Keratinocyte (primary cell): ENCODE results near the gene SUSD5. TPM values are rescaled to one million over a fixed set of nuclear protein-coding genes. Genes with fewer than 3 reads are reported as not detected.
A peak's percentile ranks its signal among the peaks of the same experiment; 100 is the strongest.

ENCODE experiments used
- DNase-seq: peaks from one replicate; pipeline ENCODE4 v3.0.0-alpha.2; 2011; ENCODE audit warnings: low read depth, missing footprints, low spot score
- FAIRE-seq: peaks from 2 replicates; lab custom pipeline; 2011; peaks lifted over from hg19 to GRCh38; lab: Jason Lieb, UNC
- H2AFZ ChIP-seq: 2 replicates; pipeline ENCODE4 v1.6.0; 2012; ENCODE audit warnings: low read length, control low read depth, inconsistent platforms; ENCODE audit not compliant: control insufficient read depth
- H3K27ac ChIP-seq: 2 replicates; pipeline ENCODE4 v1.5.1; 2011; ENCODE audit warnings: low read length; ENCODE audit not compliant: control insufficient read depth, insufficient read depth
- H3K27me3 ChIP-seq: 3 replicates; pipeline ENCODE4 v1.6.0; 2011; ENCODE audit warnings: low read length; ENCODE audit not compliant: control insufficient read depth, insufficient read depth; ENCODE audit errors: extremely low read depth
- H3K36me3 ChIP-seq, 2 experiments: 2 replicates in 1 of 2; 3 replicates in 1 of 2; pipeline ENCODE4 v1.5.1; 2011; ENCODE audit warnings: low read length in 2 of 2, mild to moderate bottlenecking in 1 of 2; ENCODE audit not compliant: control insufficient read depth in 2 of 2, insufficient read depth in 2 of 2; ENCODE audit errors: extremely low read depth in 1 of 2
- H3K4me1 ChIP-seq: 3 replicates; pipeline ENCODE4 v1.5.1; 2011; ENCODE audit warnings: low read length; ENCODE audit not compliant: control insufficient read depth, insufficient read depth; ENCODE audit errors: extremely low read depth
- H3K4me2 ChIP-seq: 3 replicates; pipeline ENCODE4 v1.6.0; 2011; ENCODE audit warnings: low read depth, low read length; ENCODE audit not compliant: control insufficient read depth, insufficient read depth; ENCODE audit errors: extremely low read depth
- H3K4me3 ChIP-seq, 3 experiments: fragments of 200-600 bp in 1 of 3; sonication (generic) in 1 of 3; 2 replicates in 2 of 3; 3 replicates in 1 of 3; pipeline ENCODE4 v1.5.1; 2011 to 2016; ENCODE audit warnings: low read length in 3 of 3, mild to moderate bottlenecking in 3 of 3, control low read depth in 2 of 3, inconsistent platforms in 1 of 3, low read depth in 1 of 3, mixed read lengths in 1 of 3, mixed run types in 1 of 3, moderate library complexity in 1 of 3; ENCODE audit not compliant: control insufficient read depth in 2 of 3, insufficient read depth in 2 of 3; ENCODE audit errors: extremely low read depth in 1 of 3
- H3K79me2 ChIP-seq: 2 replicates; pipeline ENCODE4 v1.6.0; 2012; ENCODE audit warnings: low read length; ENCODE audit not compliant: control insufficient read depth, insufficient read depth
- H3K9ac ChIP-seq: 3 replicates; pipeline ENCODE4 v1.6.0; 2011; ENCODE audit warnings: low read length; ENCODE audit not compliant: control insufficient read depth, insufficient read depth; ENCODE audit errors: extremely low read depth
- H3K9me1 ChIP-seq: 3 replicates; pipeline ENCODE4 v1.6.0; 2011; ENCODE audit warnings: low read length; ENCODE audit not compliant: control insufficient read depth, insufficient read depth; ENCODE audit errors: extremely low read depth
- H3K9me3 ChIP-seq: 2 replicates; pipeline ENCODE4 v1.5.1; 2012; ENCODE audit warnings: low read depth, low read length; ENCODE audit not compliant: control insufficient read depth
- H4K20me1 ChIP-seq: 3 replicates; pipeline ENCODE4 v1.6.0; 2011; ENCODE audit warnings: low read length; ENCODE audit not compliant: control insufficient read depth, insufficient read depth; ENCODE audit errors: extremely low read depth
- CTCF ChIP-seq, 3 experiments: IDR thresholded peaks in 1 of 3; conservative IDR thresholded peaks in 1 of 3; optimal IDR thresholded peaks in 1 of 3; 2 replicates in 2 of 3; 3 replicates in 1 of 3; pipeline versions ENCODE3 to v1.5.1; 2011; ENCODE audit warnings: low read length in 3 of 3, mild to moderate bottlenecking in 3 of 3, moderate library complexity in 2 of 3, control low read depth in 1 of 3, inconsistent platforms in 1 of 3; ENCODE audit not compliant: insufficient read depth in 2 of 3; ENCODE audit errors: extremely low read depth in 1 of 3
- EZH2 ChIP-seq: IDR thresholded peaks from one replicate; pipeline ENCODE4 v1.6.1; 2012; ENCODE audit warnings: inconsistent platforms, mild to moderate bottlenecking, low read length, moderate library complexity
- dilution Hi-C: fragments of 300-500 bp; cut with MboI; formaldehyde crosslinking; loops from one replicate; pipeline ENCODE4 v1.7.0; 2020; ENCODE audit warnings: low sequenced_read_pairs; ENCODE audit not compliant: extremely low pct_ligation_motif_present
- polyA plus RNA-seq, 5 experiments: library from polyadenylated mRNA; depleted of rRNA in 3 of 5; stranded (reverse) in 3 of 5; stranded (forward) in 1 of 5; unstranded in 1 of 5; fragments of >200 nt; gene quantifications; 1 replicate in 1 of 5; 2 replicates in 3 of 5; 3 replicates in 1 of 5; pipeline versions ENCODE4 v1.2.1 to v1.2.3, GENCODE V29; 2011 to 2012; ENCODE audit warnings: missing spikeins in 2 of 5, low read depth in 1 of 5, low replicate concordance in 1 of 5

The SUSD5 gene
- polyA plus RNA-seq, 1 donor (not counting 4 experiments of a cell fraction or from before 2014, with no cell fraction given), result 0.05 TPM

GRCh38 chr3:33117461-33117860 is 101.1 kb downstream of the SUSD5 start:
- H3K9me1 ChIP-seq, result no peaks in the 10 kb centered on the region
- H2AFZ ChIP-seq, result no peak overlapping the region
- no peaks in the 10 kb centered on the region for H4K20me1 ChIP-seq
- H3K27ac ChIP-seq, result no peak overlapping the region
- H3K4me1 ChIP-seq, result peaks cover 18% of the 10 kb centered on the region
- H3K9ac ChIP-seq, result no peak overlapping the region
- peaks cover 9 to 16% of the 10 kb centered on the region in 2 experiments for H3K36me3 ChIP-seq
- no peak for TF ChIP-seq CTCF (optimal IDR thresholded peaks at IDR 0.05 in 1 of 3, IDR thresholded peaks at IDR 0.05 in 1 of 3, conservative IDR thresholded peaks at IDR 0.05 in 1 of 3; ENCODE audit: extremely low read depth in 1 of 3, insufficient read depth in 2 of 3, low read length in 3 of 3)
- TF ChIP-seq EZH2, result no peak
- H3K9me3 ChIP-seq, result no peaks in the 10 kb centered on the region
- no peaks in the 10 kb centered on the region for H3K27me3 ChIP-seq
- no peak overlapping the region for H3K4me2 ChIP-seq
- H3K4me3 ChIP-seq, result no peak overlapping the region
- H3K79me2 ChIP-seq, result peaks cover 35% of the 10 kb centered on the region
- dilution Hi-C loops, result no loop called here
- DNase-seq (no peak), FAIRE-seq (no peak)

DNA sequence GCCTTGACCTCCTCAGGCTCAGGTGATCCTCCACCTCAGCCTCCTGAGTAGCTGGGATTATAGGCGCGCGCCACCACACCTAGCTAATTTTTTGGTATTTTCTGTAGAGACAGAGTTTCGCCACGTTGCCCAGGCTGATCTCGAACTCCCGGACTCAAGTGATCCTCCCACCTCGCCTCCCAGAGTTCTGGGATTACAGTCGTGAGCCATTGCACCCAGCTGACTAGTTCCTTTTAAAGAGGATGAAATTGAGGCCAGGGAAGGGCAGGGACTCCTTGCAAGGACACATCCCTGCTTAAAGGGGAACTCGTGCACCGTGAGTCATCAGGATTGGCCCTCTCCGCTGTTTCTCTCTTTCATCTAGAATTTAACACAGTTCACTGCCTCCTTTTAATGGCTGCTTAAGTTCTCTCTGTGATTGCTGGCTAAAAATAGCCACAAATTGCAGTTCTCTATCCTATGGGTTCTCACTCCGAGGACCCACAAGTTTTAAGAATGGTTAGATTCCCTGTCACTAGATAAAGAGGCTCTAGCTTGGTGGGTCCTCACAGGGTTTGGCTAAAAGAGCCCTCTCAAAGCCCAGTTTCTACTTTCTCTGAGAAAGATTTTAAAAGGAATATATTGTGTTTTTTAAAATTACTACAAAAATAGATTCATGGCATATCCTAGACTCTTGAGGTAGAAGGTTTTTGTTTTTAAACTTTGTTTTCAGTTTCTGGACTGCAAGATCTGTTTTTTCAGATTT is 103.4 kb downstream of the SUSD5 start:
- Histone ChIP-seq H3K4me3 (peak overlapping the region; percentile 53 to 91 (median 84)), H3K36me3 (peaks cover 1 to 11% of the 10 kb centered on the region in 2 experiments), H4K20me1 (no peaks in the 10 kb centered on the region), H3K27ac (peak overlapping the region; percentile 97), H3K27me3 (no peaks in the 10 kb centered on the region), H3K4me2 (peak overlapping the region; percentile 96), H3K9me1 (no peaks in the 10 kb centered on the region), H3K9me3 (no peaks in the 10 kb centered on the region), H3K4me1 (peaks cover 18% of the 10 kb centered on the region), H3K79me2 (peaks cover 35% of the 10 kb centered on the region), H2AFZ (peak overlapping the region; percentile 94), H3K9ac (peak overlapping the region; percentile 91)
- FAIRE-seq, result peak; percentile 71
- dilution Hi-C loops, result no loop called here
- DNase-seq, result peak; percentile 78
- TF ChIP-seq CTCF (optimal IDR thresholded peaks at IDR 0.05 in 1 of 3, IDR thresholded peaks at IDR 0.05 in 1 of 3, conservative IDR thresholded peaks at IDR 0.05 in 1 of 3; ENCODE audit: extremely low read depth in 1 of 3, insufficient read depth in 2 of 3, low read length in 3 of 3) (no peak), EZH2 (no peak)
